ENCODE results near the gene SPRY1.

Gene SPRY1

DNA sequence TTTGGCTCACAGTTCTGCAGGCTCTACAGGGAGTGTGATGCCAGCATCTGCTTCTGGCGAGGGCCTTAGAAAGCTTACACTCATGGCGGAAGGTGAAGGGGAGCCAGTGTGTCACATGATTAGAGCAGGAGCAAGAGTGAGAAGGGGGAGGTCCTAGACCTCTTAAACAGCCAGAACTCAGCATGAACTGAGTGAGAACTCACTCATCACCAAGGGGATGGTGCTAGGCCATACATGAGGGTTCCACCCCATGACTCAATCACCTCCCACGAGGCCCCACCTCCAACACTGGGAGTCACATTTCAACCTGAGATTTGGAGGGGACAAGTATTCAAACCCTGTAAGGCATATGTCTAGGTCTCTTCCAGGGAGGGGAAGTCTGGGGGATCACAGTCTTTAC lies 33.4 kb downstream of the SPRY1 start:
- no peaks in the 10 kb centered on the region for H3K4me1 Mint-ChIP-seq
- H3K4me3 Mint-ChIP-seq: no peak overlapping the region
- peaks cover 13% of the 10 kb centered on the region for H3K9me3 Mint-ChIP-seq
- CTCF ChIA-PET: no interaction called here
- peaks cover 5% of the 10 kb centered on the region for H3K36me3 Mint-ChIP-seq
- no peaks in the 10 kb centered on the region for H3K27me3 Mint-ChIP-seq
- DNase-seq: no peak
- H3K27ac Mint-ChIP-seq: no peak overlapping the region

DNA sequence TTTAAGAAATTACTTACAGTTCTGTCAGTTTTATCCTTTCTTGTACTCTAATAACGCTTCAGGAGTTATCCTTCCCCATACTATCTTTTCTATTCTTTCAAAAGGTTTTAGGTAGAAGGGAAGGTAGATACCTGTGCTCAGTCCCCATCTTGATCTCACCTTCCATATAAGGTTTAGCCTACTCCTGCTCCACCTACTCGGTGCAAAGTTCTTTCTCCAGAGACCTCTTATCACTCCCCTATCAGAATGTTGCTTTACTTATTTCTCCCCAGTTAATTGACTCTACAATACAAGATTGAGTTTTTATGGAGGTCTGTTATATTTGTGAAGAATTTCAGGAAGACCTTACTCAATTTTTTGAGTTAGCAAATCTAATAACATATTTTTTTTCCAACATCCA lies 33.9 kb downstream of the SPRY1 start:
- Mint-ChIP-seq H3K9me3 (peaks cover 13% of the 10 kb centered on the region), H3K27ac (no peak overlapping the region), H3K4me1 (no peaks in the 10 kb centered on the region), H3K4me3 (no peak overlapping the region), H3K36me3 (peaks cover 5% of the 10 kb centered on the region), H3K27me3 (no peaks in the 10 kb centered on the region)
- CTCF ChIA-PET: no interaction called here
- DNase-seq: no peak

DNA sequence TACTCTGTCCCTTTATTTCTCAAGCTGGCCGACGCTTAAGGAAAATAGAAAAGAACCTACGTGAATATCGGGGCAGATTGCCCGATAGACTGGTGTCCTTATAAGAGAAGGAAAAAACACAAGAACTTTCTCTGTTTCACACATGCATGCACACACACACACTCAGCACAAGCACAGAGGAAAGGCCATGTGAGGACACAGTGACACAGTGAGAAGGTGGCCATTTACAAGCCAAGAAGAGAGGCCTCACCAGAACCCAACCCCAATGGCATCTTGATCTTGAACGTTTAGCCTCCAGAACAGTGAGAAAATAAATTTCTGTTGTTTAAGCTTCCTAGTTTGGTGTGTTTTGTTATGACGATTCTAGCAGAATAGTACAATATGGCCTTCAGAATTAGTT lies 37.0 kb downstream of the SPRY1 start:
- H3K4me1 Mint-ChIP-seq: no peaks in the 10 kb centered on the region
- H3K27ac Mint-ChIP-seq: no peak overlapping the region
- CTCF ChIA-PET: interaction anchor here (1.0 to 1.7 kb wide), 2 partner anchors 14 to 131 kb away, joined by 3 to 4 read pairs; no protein-coding TSS in a partner anchor
- DNase-seq: no peak
- H3K27me3 Mint-ChIP-seq: peaks cover 7% of the 10 kb centered on the region
- H3K9me3 Mint-ChIP-seq: peaks cover 3% of the 10 kb centered on the region
- no peaks in the 10 kb centered on the region for H3K36me3 Mint-ChIP-seq
- H3K4me3 Mint-ChIP-seq: no peak overlapping the region

DNA sequence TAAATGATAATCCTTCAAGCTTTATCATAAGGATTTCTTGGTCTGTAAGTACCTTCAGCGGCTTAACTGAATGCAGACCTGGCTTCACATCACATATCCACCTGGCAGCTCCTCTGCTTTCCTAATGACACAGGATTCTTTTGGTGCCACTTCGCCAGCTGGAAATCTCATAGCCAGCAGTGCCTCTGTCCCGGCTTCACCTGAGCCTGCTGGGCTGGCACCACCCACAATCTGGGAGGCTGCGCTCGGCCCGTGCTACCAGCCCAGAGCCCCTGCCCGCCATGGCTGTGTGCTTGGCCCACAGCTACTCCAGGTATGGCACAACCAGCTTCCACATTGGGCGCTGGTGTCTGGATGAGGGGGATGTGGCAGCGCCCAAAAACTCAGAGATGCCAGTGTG lies 37.4 kb downstream of the SPRY1 start:
- Mint-ChIP-seq H3K27me3 (peaks cover 7% of the 10 kb centered on the region), H3K4me1 (no peaks in the 10 kb centered on the region), H3K9me3 (peaks cover 3% of the 10 kb centered on the region), H3K36me3 (no peaks in the 10 kb centered on the region), H3K27ac (no peak overlapping the region), H3K4me3 (no peak overlapping the region)
- no peak for DNase-seq
- CTCF ChIA-PET: interaction anchor here (1.0 to 1.7 kb wide), 2 partner anchors 14 to 131 kb away, joined by 3 to 4 read pairs; no protein-coding TSS in a partner anchor

DNA sequence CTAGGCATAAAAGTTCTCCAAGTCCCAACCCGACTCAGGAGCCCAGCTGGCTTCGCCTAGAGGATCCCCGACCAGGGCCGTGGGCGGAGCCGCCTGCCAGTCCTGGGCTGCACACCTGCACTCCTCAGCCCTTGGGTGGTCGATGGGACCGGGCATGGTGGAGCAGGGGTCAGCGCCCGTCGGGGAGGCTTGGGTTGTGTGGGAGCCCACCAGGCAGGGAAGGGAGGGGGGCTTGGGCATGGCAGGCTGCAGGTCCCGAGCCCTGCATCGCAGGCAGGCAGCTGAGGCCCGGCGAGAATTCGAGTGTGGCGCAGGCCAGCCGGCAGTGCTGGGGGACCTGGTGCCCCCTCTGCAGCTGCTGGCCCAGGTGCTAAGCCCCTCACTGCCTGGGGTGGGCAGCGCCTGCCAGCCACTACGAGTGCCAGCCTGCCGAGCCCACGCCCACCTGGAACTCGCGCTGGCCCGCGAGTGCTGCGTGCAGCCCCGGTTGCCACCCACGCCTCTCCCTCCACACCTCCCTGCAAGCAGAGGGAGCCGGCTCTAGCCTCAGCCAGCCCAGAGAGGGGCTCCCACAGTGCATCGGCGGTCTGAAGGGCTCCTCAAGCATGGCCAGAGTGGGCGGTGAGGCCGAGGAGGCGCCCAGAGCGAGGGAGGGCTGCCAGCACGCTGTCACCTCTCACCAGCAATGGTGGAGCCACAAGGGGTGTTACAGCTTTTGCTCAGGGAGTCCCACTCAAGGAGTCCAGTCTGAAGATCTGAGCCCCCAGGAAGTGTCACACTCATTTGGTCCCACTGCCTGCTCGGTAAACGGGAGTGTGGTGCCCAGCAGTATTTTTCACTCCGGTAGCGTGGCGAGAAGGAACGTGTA lies 38.9 kb downstream of the SPRY1 start:
- no peaks in the 10 kb centered on the region for H3K36me3 Mint-ChIP-seq
- H3K27me3 Mint-ChIP-seq: peaks cover 7% of the 10 kb centered on the region
- no peak for DNase-seq
- no peaks in the 10 kb centered on the region for H3K4me1 Mint-ChIP-seq
- H3K27ac Mint-ChIP-seq: no peak overlapping the region
- CTCF ChIA-PET: interaction anchor here (1.1 to 1.7 kb wide), 2 partner anchors 11 to 13 kb away, joined by 3 to 4 read pairs; no protein-coding TSS in a partner anchor
- H3K9me3 Mint-ChIP-seq: peaks cover 3% of the 10 kb centered on the region
- H3K4me3 Mint-ChIP-seq: no peak overlapping the region

DNA sequence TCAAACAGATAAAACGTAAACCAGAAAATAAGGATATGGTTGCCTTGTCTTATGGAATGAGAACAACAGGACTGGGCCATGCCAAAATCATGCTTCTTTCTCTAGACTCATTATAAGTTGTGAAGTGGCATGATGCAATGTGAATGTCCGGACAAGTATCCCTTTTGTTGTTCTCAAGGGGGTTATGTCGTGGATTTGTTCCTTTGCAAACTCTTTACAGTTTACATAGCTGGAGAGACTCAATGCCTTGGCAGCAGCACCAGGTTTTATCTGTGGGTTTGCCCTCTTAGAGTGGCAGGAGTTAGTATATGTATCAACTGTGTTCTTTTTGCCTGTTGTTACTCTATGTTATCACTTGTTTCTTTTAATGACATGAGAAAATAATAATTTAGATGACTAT lies 41.4 kb downstream of the SPRY1 start:
- Mint-ChIP-seq H3K9me3 (peaks cover 3% of the 10 kb centered on the region), H3K4me1 (peaks cover 2% of the 10 kb centered on the region), H3K36me3 (no peaks in the 10 kb centered on the region), H3K27ac (no peak overlapping the region), H3K4me3 (no peak overlapping the region), H3K27me3 (peaks cover 7% of the 10 kb centered on the region)
- DNase-seq: no peak
- CTCF ChIA-PET: interaction anchor here (0.6 kb wide), 1 partner anchor 185 kb away, joined by 3 read pairs; no protein-coding TSS in a partner anchor

DNA sequence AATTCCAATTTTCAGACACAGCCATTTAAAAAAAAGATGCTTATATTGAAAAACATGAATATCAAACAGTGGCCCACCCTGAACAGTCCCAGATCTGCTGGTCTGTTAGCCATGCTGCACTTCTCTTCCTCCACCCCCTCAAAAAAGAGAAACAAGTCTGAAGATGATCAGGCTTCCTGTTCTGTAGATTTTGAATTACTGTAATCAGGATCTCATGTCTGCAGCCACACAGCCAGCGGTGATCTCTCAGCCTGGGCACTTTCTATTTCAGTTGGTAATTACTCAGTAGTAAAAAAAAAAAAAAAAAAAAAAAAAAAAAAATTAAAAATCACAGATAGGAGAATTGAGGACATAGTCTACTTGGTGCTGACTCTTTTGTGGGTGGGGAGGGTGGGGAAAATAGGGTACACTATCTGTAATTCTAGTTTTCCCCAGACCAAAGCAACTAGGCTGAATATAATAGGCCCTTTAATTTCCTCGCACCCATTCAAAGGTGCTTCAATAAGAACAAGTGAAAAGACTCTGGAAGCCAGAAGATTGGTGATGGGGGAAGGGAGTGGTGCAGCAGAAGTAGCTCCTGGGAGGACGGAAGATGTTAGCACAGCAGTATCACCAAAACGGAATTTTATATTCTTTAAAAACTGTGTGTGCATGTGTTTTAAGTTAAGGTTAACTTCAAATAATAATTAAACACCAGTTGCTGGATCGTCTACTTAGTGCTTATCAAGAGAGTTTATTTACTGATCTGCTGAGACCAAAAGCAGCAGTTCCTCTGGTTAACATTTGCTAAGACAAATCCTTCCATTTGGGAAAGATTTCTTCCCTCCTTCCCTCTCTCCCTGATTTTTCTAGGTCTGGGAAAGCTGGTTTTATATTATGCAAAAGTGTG lies 47.0 kb downstream of the SPRY1 start:
- Mint-ChIP-seq H3K9me3 (no peaks in the 10 kb centered on the region), H3K36me3 (no peaks in the 10 kb centered on the region), H3K27me3 (no peaks in the 10 kb centered on the region), H3K4me3 (peak overlapping the region; percentile 22), H3K4me1 (peaks cover 23% of the 10 kb centered on the region), H3K27ac (peak overlapping the region; percentile 72)
- CTCF ChIA-PET: interaction anchor here (0.7 to 2.1 kb wide), 5 partner anchors 22 to 841 kb away, joined by 3 to 6 read pairs (median 5); no protein-coding TSS in a partner anchor
- DNase-seq: peak; percentile 49

DNA sequence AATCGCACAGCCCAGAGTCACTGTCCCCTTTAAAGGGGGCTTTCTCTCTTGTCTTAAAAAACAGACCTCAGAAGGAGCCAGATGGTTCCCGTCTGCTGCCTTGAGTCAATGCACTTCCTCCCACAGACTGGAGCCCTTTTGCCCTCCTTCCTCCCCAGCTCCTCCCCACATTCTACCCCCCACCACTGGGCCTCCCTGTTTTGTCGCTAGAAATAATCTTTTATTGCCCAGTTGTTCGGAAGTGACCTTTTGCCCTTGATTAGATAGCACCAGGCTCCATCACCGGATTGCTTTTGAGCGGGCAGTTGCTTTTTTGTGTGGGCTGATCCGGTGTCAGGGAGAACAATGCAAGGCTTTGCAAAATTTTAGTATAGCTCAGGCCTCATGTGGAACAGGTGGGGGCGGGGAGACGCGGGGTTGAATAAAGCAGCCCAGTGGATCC lies 47.7 kb downstream of the SPRY1 start:
- peaks cover 26% of the 10 kb centered on the region for H3K4me1 Mint-ChIP-seq
- H3K4me3 Mint-ChIP-seq: peak overlapping the region; percentile 22
- H3K36me3 Mint-ChIP-seq: no peaks in the 10 kb centered on the region
- no peaks in the 10 kb centered on the region for H3K27me3 Mint-ChIP-seq
- peak; percentile 41 for DNase-seq
- H3K27ac Mint-ChIP-seq: peak overlapping the region; percentile 72
- CTCF ChIA-PET: interaction anchor here (0.7 to 2.1 kb wide), 6 partner anchors 22 to 842 kb away, joined by 3 to 6 read pairs (median 4); no protein-coding TSS in a partner anchor
- H3K9me3 Mint-ChIP-seq: no peaks in the 10 kb centered on the region

DNA sequence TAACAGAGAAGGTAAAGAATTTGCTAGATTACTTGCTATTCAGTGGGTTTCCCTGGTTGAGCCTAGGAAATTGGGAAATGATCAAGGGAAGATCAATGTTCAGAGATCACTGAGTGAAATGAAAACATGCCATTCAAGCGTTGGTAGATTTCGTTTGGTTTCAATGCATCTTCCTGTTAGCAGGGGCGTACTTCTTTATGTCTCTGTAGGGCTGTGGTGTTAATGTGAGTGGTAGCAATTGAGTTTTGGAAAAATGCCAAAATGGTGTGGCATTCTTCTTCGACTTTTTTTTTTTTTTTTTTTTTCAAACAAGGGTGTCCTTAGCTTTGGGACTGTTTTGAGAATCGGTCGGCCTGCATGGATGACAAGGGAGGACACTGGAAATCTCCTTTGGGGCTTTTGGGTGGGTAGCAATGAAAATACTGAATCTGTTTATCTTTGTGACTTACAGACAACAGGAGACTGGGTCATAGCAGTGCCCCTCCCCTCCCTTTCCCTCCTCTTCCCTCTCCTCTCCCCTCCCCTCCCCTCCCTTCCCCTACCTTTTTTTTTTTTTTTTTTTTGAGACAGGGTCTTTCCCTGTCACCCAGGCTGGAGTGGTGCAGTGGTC lies 50.4 kb downstream of the SPRY1 start:
- Mint-ChIP-seq H3K27me3 (no peaks in the 10 kb centered on the region), H3K4me1 (peaks cover 37% of the 10 kb centered on the region), H3K4me3 (no peak overlapping the region), H3K36me3 (no peaks in the 10 kb centered on the region), H3K9me3 (no peaks in the 10 kb centered on the region), H3K27ac (no peak overlapping the region)
- DNase-seq: no peak
- CTCF ChIA-PET: interaction anchor here (1.2 kb wide), 1 partner anchor 48 kb away, joined by 4 read pairs; no protein-coding TSS in a partner anchor

DNA sequence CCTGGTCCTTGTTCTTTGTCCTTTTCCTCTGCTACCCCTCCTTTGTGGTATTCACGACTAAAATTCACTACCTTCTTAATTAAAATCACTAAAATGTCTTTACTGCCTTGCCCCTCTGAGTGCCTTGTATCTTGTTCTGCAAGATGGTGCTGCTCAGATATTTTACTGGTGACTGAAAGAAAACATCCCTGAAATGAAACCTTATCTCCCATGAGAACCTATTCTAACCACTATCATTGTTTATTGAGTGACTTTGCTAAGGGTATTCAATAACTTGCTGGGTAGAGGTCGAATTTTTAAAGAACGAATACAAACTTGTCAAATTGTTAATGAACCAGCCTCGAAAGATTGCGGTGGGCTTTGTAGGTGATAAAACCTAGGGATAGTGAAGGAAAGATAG lies 52.8 kb downstream of the SPRY1 start:
- Mint-ChIP-seq H3K4me1 (peaks cover 23% of the 10 kb centered on the region), H3K9me3 (no peaks in the 10 kb centered on the region), H3K4me3 (no peak overlapping the region), H3K27me3 (peaks cover 3% of the 10 kb centered on the region), H3K36me3 (no peaks in the 10 kb centered on the region), H3K27ac (peak overlapping the region; percentile 47)
- CTCF ChIA-PET: interaction anchor here (2.3 kb wide), 1 partner anchor 115 kb away, joined by 8 read pairs; no protein-coding TSS in a partner anchor
- DNase-seq: no peak

DNA sequence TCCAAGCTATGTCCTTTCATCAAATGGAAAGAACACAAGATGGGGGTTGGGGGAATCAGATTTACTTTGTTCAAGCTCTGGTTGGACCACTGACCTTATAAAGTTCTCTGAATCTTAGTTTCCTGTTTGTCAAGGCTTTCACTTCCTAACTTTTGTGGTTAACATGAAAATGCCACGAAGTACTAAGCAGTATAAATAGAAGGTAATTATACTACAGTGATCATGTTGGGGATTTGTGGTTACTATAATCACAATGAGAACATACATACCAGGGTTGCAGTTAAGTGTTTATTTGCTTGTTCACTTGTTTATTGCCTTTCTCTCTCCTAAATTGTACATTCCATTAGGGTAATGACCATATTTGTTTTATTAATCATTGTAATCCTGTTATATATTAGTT lies 53.2 kb downstream of the SPRY1 start:
- no peak overlapping the region for H3K27ac Mint-ChIP-seq
- peaks cover 3% of the 10 kb centered on the region for H3K27me3 Mint-ChIP-seq
- no peak for DNase-seq

DNA sequence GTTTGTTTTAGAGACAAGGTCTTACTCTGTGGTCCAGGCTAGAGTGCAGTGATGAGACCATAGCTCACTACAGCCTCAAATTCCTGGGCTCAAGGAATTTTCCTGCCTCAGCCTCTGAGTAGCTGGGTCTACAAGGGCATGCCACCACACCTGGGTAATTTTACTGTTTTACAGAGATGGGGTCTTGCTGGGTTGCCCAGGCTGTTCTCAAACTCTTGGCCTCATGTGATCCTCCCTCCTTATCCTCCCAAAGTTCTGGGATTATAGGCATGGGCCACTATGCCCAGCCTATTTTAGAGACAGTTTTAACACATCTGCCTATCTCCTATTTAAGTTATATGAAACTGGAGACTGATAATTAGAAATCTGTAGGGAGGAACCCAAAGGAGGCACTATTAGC lies 53.8 kb downstream of the SPRY1 start:
- peaks cover 5% of the 10 kb centered on the region for H3K27me3 Mint-ChIP-seq
- CTCF ChIA-PET: interaction anchor here (0.7 kb wide), 1 partner anchor 165 kb away, joined by 3 read pairs; no protein-coding TSS in a partner anchor
- H3K4me3 Mint-ChIP-seq: no peak overlapping the region
- H3K27ac Mint-ChIP-seq: no peak overlapping the region
- DNase-seq: no peak
- no peaks in the 10 kb centered on the region for H3K36me3 Mint-ChIP-seq
- no peaks in the 10 kb centered on the region for H3K9me3 Mint-ChIP-seq
- peaks cover 20% of the 10 kb centered on the region for H3K4me1 Mint-ChIP-seq

More for the DNA sequence above, 53.2 kb downstream of the SPRY1 start:
- Mint-ChIP-seq H3K9me3 (no peaks in the 10 kb centered on the region), H3K4me3 (no peak overlapping the region), H3K36me3 (no peaks in the 10 kb centered on the region), H3K4me1 (peaks cover 20% of the 10 kb centered on the region)
- CTCF ChIA-PET: interaction anchor here (0.7 to 2.3 kb wide), 2 partner anchors 114 to 165 kb away, joined by 3 to 8 read pairs; no protein-coding TSS in a partner anchor

DNA sequence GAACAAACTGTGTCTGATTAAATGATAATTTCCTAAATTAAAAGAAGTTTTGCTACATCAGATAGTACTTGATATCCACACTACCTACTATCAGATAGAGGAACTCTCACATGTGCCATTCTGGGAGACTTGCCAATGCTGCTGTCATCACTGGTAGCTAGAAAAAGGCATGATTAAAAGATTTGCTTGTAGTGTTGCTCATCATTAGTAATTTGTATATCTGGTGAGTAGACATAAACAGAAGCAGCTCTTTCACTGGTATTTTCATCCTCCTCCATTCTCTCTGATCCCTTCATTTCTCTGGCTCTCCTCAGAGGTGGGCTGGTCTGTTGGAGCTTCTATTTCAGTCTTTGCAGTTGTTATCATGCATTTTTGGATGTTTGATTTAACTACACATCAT lies 56.0 kb downstream of the SPRY1 start:
- Mint-ChIP-seq H3K4me3 (no peak overlapping the region), H3K27ac (no peak overlapping the region), H3K36me3 (no peaks in the 10 kb centered on the region), H3K9me3 (no peaks in the 10 kb centered on the region), H3K27me3 (peaks cover 10% of the 10 kb centered on the region), H3K4me1 (peaks cover 14% of the 10 kb centered on the region)
- CTCF ChIA-PET: interaction anchor here (0.6 to 1.4 kb wide), 4 partner anchors 53 to 230 kb away, joined by 3 to 4 read pairs (median 3); no protein-coding TSS in a partner anchor
- no peak for DNase-seq

Data from activated naive CD4-positive, alpha-beta T cell treated with anti-CD3 and anti-CD28 coated beads, Interleukin-2, amount 10 ng/mL, durations not matched to agents 7 days and 5 days (primary cell).